GM19372 (cell line): ENCODE measurements around the gene DIPK2A.
A peak's percentile ranks its signal among the peaks of the same experiment; 100 is the strongest.

Experiments used
- ATAC-seq: cut with Tn5 transposase; IDR thresholded peaks from one replicate; pipeline ENCODE4 v1.9.1; 2021; ENCODE audit warnings: mild to moderate bottlenecking, low read depth, moderate library complexity; ENCODE audit not compliant: unreplicated experiment

Gene DIPK2A

GRCh38 chr3:143971359-143972154 lies at the start of gene DIPK2A:
DIPK2A (plus strand) TSS chr3:143971823; CDS start chr3:143972333, 510 bp downstream.
- ATAC-seq = peak; percentile 50

- no peak for ATAC-seq
Observed at GRCh38 chr3:143924522-143925285, 46.9 kb upstream of the DIPK2A start.

GRCh38 chr3:143928056-143928455 lies 43.6 kb upstream of the DIPK2A start:
- no peak for ATAC-seq

GRCh38 chr3:143928541-143929255 lies 42.9 kb upstream of the DIPK2A start:
- no peak for ATAC-seq

- ATAC-seq = no peak
Observed at GRCh38 chr3:143934791-143935190, 36.8 kb upstream of the DIPK2A start.

GRCh38 chr3:143935678-143936077 lies 35.9 kb upstream of the DIPK2A start:
- no peak for ATAC-seq

GRCh38 chr3:143950810-143951209 lies 20.8 kb upstream of the DIPK2A start:
- ATAC-seq = no peak

- ATAC-seq = peak; percentile 80
Observed at GRCh38 chr3:143951351-143951971, 20.2 kb upstream of the DIPK2A start.

GRCh38 chr3:143952569-143953072 lies 19.0 kb upstream of the DIPK2A start:
- no peak for ATAC-seq

- ATAC-seq = no peak
Observed at GRCh38 chr3:143955113-143955512, 16.5 kb upstream of the DIPK2A start.

- no peak for ATAC-seq
Observed at GRCh38 chr3:143956838-143957237, 14.8 kb upstream of the DIPK2A start.

GRCh38 chr3:143957453-143957852 lies 14.2 kb upstream of the DIPK2A start:
- ATAC-seq = no peak

- no peak for ATAC-seq
Observed at GRCh38 chr3:143958966-143959365, 12.7 kb upstream of the DIPK2A start.

- ATAC-seq = no peak
Observed at GRCh38 chr3:143961342-143961741, 10.3 kb upstream of the DIPK2A start.

- no peak for ATAC-seq
Observed at GRCh38 chr3:143963946-143964345, 7.7 kb upstream of the DIPK2A start.

GRCh38 chr3:143970773-143971358 lies 757 bp upstream of the DIPK2A start:
- ATAC-seq = peak; percentile 12

- no peak for ATAC-seq
Observed at GRCh38 chr3:143972155-143972504, 507 bp downstream of the DIPK2A start.

GRCh38 chr3:143972505-143973258 lies 1.1 kb downstream of the DIPK2A start:
- ATAC-seq = peak; percentile 32

GRCh38 chr3:143973259-143974021 lies 1.8 kb downstream of the DIPK2A start:
- peak; percentile 17 for ATAC-seq
